Measurements from ENCODE around the gene EPHA1.

EPHA1 gene

GRCh38 chr7:143346018-143346417 lies 62.6 kb downstream of the EPHA1 start:
- DNase-seq (ENCODE audit: low spot score), result no peak

DNA sequence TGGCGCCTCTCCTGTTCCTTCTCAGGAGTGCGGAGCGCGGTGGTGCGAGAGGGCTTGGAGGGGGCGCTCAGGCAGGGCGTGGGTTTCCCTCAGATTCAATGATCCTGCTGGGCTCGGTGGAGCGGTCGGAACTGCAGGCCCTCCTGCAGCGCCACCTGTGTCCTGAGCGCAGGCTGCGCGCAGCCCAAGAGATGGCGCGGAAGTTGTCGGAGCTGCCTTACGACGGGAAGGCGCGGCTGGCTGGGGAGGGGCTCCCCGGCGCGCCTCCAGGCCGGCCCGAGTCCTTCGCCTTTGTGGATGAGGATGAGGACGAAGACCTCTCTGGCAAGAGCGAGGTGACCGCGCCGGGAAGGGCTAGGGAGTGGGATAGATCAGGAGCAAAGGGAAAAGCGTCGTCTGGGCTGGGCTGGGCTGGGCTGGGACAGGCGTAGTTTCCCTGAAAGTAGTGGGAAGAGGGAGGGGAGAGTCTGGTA lies 63.2 kb downstream of the EPHA1 start:
- no peak for DNase-seq (ENCODE audit: low spot score)

GRCh38 chr7:143343596-143343995 lies 65.1 kb downstream of the EPHA1 start:
- no peak for DNase-seq (ENCODE audit: low spot score)

- DNase-seq (ENCODE audit: low spot score), result no peak
Observed at GRCh38 chr7:143341842-143342241, 66.8 kb downstream of the EPHA1 start.

Data from HuH-7 (cell line).